COLO829 (cell line): ENCODE results near the gene GREM2.

Experiments
- DNase-seq: peaks from one replicate; pipeline ENCODE4 v3.0.0; 2012; ENCODE audit warnings: low spot score

GREM2 gene

DNA sequence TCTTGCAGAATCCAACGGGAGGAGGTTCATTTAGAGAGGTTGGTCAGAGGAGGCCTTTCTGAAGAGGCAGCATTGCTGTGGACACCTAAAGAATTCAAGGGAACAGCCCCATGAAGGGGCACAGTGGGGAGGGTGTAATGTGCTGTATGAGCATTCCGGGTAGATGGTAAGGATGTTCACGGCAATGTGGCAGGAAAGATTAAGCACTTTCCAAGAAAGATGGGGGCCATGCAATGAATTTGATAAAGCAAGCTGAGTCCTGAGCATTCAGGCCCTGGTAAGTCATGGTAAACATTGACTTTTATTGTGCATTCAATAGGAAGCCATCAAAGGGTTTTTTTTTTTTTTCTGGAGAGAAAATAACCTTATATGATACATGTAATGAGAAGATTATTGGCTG is 166.6 kb downstream of the GREM2 start:
- DNase-seq, result no peak

GRCh38 chr1:240441669-240442068 is 170.3 kb downstream of the GREM2 start:
- DNase-seq, result no peak
